Ovary (tissue), 9 donors: ENCODE measurements around the gene CAPZA2. TPM values are rescaled to one million over a fixed set of nuclear protein-coding genes. Genes with fewer than 3 reads are reported as not detected.
"Not testable (repeated sequence)": the region's sequence is repeated elsewhere in the genome, so short reads cannot be mapped to it uniquely, and the experiment has no call there.

Experiments used
- DNase-seq, 5 donors: peaks; one replicate each; pipeline ENCODE4 v3.0.0-alpha.2; 2019 to 2020
- H3K27ac ChIP-seq, 2 donors: fragments of 200-600 bp; one replicate each; pipeline versions ENCODE4 v1.5.1 to v1.8.0; 2019 to 2022
- H3K27me3 ChIP-seq: fragments of 200-600 bp; one replicate; pipeline ENCODE4 v1.8.0; 2022
- H3K36me3 ChIP-seq: fragments of 200-600 bp; sonication (generic); one replicate; pipeline ENCODE4 v1.5.1; 2019
- H3K4me1 ChIP-seq: one replicate; pipeline ENCODE4 v1.8.1; 2013; ENCODE audit warnings: mild to moderate bottlenecking, moderate library complexity; ENCODE audit not compliant: insufficient read depth
- H3K4me3 ChIP-seq: fragments of 200-600 bp; sonication (generic); one replicate; pipeline ENCODE4 v1.5.1; 2017
- H3K9me3 ChIP-seq, 2 donors: fragments of 200-600 bp in 1 of 2; sonication (generic) in 1 of 2; one replicate each; pipeline versions ENCODE4 v1.5.1 to v1.8.1; 2013 to 2019; ENCODE audit warnings: mild to moderate bottlenecking in 1 of 2, moderate library complexity in 1 of 2
- EP300 ChIP-seq: sonication (generic); formaldehyde crosslinking; IDR thresholded peaks from one replicate; pipeline ENCODE4 v1.6.1; 2017; ENCODE audit warnings: antibody characterized with exemption
- POLR2A ChIP-seq: fragments of 450-650 bp; IDR thresholded peaks from one replicate; pipeline ENCODE4 v1.6.1; 2017; ENCODE audit warnings: antibody characterized with exemption, mild to moderate bottlenecking, moderate library complexity
- WGBS, 3 donors: extraction: QIAGEN DNeasy Blood & Tissue Kit in 1 of 3; methylation state at CpG; one replicate each; pipeline versions ENCODE4 v1.1.5 to v1.1.7; 2013 to 2017; 5-methylcytosine and 5-hydroxymethylcytosine counted together
- intact Hi-C, 4 donors: fragments of 100-400 bp; cut with DNase I; formaldehyde crosslinking; loops; one replicate each; pipeline versions ENCODE4 v1.11.0 to v1.15.1; 2022 to 2023
- polyA plus RNA-seq, 2 donors: library from polyadenylated mRNA; stranded (reverse); fragments of 200-250 nt in 1 of 2; fragments of 350-450 nt in 1 of 2; fragmentation: Illumina TruSeq in 1 of 2; extraction: RNeasy Lipid Tissue Mini Kit (QIAGEN cat#74804) in 1 of 2; gene quantifications; one replicate each; pipeline ENCODE4 v1.2.3, GENCODE V29; 2013 to 2014
- total RNA-seq, 7 donors: library from RNA; depleted of rRNA in 2 of 7; stranded (reverse); fragments of >200 nt in 2 of 7; fragmentation: NEBNext Ultra II Directional in 3 of 7; extraction: Animal tissue kit (Norgen Biotek cat#: 25700) in 3 of 7; gene quantifications; one replicate each; pipeline versions ENCODE4 v1.1.0 to v1.2.4, GENCODE V29; 2016 to 2023
- TF ChIP-seq, protein P1 (sequence below), 3 donors: fragments of 450-650 bp in 2 of 3; fragments of 200-600 bp in 1 of 3; IDR thresholded peaks; one replicate each; pipeline versions ENCODE4 v1.5.1 to v1.8.0; 2016 to 2022; ENCODE audit warnings: antibody characterized with exemption in 3 of 3, mild to moderate bottlenecking in 1 of 3
- donor health status: DM: no; HTN: no; CAD: no; lungs with moderate emphysema.
- donor health status: DM: no; HTN: no; CAD: no.
- donor health status: Bipolar disorder and iron deficiency.
- donor health status: DM: yes; HTN: yes; CAD: no.
- donor health status: DM: no; HTN: no; CAD: no.
- donor health status: DM: yes; HTN: yes; CAD: no.

The CAPZA2 gene
- total and polyA plus RNA-seq, 9 donors, result 55.1 to 184 (median 129) TPM

DNA sequence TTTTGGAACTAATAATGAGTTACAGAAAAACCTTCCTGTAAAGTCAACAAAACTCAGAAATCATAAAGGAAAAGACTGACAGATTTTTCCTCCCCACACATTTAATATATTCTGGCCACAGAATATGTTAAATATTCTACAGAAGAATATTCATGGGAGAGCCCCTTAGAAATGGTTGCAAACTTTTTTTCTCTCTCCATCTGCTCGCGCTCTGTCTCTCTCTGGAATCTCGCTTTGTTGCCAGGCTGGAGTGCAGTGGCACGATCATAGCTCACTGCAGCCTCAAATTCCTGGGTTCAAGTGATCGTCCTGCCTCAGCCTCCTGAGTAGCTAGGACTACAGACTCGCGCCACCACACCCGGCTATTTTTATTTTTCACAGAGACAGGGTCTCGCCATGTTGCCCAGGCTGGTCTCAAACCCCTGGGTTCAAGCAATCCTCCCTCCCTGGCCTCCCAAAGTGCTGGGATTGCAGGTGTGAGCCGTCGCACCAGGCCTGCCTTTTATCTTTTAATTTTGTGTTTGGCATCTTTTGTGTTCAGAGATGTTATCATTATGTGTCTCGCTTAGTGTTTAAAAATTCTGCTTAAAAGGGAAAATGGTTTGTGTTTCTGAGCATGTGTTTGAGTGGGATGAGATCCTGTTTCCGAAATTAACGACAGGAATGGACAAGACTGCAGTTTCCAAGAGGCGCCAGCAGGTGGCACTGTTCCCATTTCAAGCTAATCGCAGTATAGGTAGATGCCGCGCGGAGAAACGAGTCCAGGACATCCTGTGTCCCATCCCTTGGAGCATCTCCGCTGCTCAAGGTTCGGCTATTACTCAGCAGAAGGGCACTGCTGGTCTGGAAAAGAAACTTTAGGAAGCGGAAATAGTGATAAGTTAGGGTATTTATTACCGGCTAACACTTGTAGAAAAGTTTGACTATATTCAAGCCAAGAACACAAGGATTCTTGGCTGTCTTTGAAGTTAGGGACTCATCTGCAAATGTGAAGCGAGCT lies 67.8 kb downstream of the CAPZA2 start:
- TF ChIP-seq POLR2A, result no peak
- TF ChIP-seq, protein P1, sequence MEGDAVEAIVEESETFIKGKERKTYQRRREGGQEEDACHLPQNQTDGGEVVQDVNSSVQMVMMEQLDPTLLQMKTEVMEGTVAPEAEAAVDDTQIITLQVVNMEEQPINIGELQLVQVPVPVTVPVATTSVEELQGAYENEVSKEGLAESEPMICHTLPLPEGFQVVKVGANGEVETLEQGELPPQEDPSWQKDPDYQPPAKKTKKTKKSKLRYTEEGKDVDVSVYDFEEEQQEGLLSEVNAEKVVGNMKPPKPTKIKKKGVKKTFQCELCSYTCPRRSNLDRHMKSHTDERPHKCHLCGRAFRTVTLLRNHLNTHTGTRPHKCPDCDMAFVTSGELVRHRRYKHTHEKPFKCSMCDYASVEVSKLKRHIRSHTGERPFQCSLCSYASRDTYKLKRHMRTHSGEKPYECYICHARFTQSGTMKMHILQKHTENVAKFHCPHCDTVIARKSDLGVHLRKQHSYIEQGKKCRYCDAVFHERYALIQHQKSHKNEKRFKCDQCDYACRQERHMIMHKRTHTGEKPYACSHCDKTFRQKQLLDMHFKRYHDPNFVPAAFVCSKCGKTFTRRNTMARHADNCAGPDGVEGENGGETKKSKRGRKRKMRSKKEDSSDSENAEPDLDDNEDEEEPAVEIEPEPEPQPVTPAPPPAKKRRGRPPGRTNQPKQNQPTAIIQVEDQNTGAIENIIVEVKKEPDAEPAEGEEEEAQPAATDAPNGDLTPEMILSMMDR (IDR thresholded peaks at IDR 0.05), result peak; percentile 79 to 85 (median 81)
- no peak for TF ChIP-seq EP300
- H3K4me3 ChIP-seq, result no peak overlapping the region
- H3K27ac ChIP-seq, result no peak overlapping the region
- WGBS, 3 donors, result 18 to 27% (median 24%) methylated on average over 25 of the region's 25 CpGs
- DNase-seq, result peak; percentile 71 to 89 (median 84)
- H3K36me3 ChIP-seq, result no peaks in the 10 kb centered on the region
- intact Hi-C loops, result loop anchor here (5.0 to 10.0 kb wide), 4 partner anchors 55 to 197 kb away; no protein-coding TSS in a partner anchor
- no peaks in the 10 kb centered on the region for H3K4me1 ChIP-seq
- no peaks in the 10 kb centered on the region for H3K9me3 ChIP-seq
- H3K27me3 ChIP-seq, result no peaks in the 10 kb centered on the region

DNA sequence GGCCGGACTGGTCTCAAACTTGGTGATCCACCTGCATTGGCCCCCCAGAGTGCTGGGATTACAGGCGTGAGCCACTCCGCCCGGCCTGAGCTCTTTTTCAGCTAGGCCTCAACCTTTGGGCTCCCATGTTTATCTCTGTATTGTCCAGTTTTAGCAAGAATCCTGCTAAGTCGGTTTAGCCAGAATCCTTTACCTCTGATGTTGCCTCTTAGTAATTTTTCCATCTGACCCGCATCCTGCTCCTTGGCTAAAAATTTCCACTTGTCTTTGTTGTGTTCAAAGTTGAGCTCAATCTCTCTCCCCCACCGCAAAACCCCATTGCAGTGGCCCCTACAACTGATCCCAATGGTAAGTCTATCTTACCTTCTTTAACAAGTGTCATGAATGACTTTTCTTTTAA lies 70.2 kb downstream of the CAPZA2 start:
- WGBS, 3 donors, result 96 to 98% (median 97%) methylated on average over 7 of the region's 7 CpGs
- no peaks in the 10 kb centered on the region for H3K27me3 ChIP-seq
- no peak for DNase-seq
- H3K27ac ChIP-seq, result no peak overlapping the region
- no peak for TF ChIP-seq EP300
- TF ChIP-seq, protein P1 (IDR thresholded peaks at IDR 0.05), result no peak
- TF ChIP-seq POLR2A, result no peak
- no peaks in the 10 kb centered on the region for H3K4me1 ChIP-seq
- no peaks in the 10 kb centered on the region for H3K9me3 ChIP-seq
- H3K4me3 ChIP-seq, result no peak overlapping the region
- intact Hi-C loops, result loop anchor here (5.0 to 10.0 kb wide), 4 partner anchors 52 to 195 kb away; no protein-coding TSS in a partner anchor
- H3K36me3 ChIP-seq, result no peaks in the 10 kb centered on the region

DNA sequence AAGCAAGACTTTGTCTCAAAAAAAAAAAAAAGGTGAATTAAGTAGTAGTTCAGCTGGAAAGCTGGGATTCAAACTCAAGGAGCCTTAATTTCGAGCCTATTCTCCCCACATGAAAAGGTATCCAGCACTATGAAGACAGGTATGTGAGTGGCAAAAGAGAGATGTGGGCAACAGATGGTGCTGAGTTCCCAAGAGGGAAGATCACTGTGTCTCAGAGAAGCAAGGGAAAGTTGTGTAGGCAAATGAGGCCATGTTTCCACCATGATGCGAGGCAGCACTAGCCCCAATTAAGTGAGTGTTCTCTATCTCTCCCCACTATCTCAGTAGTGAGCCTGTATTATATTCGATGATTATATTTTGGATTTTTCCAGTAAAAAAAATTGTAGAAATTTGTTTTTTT lies 71.1 kb downstream of the CAPZA2 start:
- intact Hi-C loops, result loop anchor here (5.0 to 10.0 kb wide), 4 partner anchors 51 to 194 kb away; no protein-coding TSS in a partner anchor
- H3K27me3 ChIP-seq, result no peaks in the 10 kb centered on the region
- no peaks in the 10 kb centered on the region for H3K36me3 ChIP-seq
- no peak overlapping the region for H3K4me3 ChIP-seq
- no peaks in the 10 kb centered on the region for H3K4me1 ChIP-seq
- H3K9me3 ChIP-seq, result no peaks in the 10 kb centered on the region
- WGBS, 3 donors, result 78 to 96% (median 94%) methylated on average over 3 of the region's 3 CpGs
- DNase-seq, result no peak
- no peak overlapping the region for H3K27ac ChIP-seq
- TF ChIP-seq POLR2A, result no peak
- TF ChIP-seq, protein P1 (IDR thresholded peaks at IDR 0.05), result no peak
- no peak for TF ChIP-seq EP300

DNA sequence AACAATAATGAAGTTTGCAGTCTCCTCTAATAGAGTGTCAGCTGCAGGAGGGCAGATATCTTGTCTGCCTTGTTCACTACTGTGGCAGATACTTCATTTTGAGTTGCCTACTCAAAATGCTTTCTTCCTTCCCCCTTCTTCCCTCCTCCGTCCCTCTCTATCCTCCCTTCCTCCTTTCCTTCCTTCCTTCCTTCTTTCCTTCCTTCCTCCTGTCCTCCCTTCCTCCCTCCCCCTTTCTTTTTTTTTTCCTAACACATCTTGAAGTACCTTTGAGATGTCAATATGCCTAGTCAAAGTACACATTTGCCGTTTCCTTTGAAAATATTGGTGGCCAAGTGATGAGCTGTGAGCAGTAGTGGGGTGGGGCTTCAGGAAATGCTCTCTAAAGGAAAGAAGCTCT lies 72.2 kb downstream of the CAPZA2 start:
- no peak for TF ChIP-seq EP300
- TF ChIP-seq, protein P1 (IDR thresholded peaks at IDR 0.05), result no peak
- TF ChIP-seq POLR2A, result no peak
- no peak overlapping the region for H3K4me3 ChIP-seq
- no peaks in the 10 kb centered on the region for H3K9me3 ChIP-seq
- 75 to 82% (median 75%) methylated on average over 2 of the region's 2 CpGs for WGBS, 3 donors
- intact Hi-C loops, result loop anchor here (5.0 to 10.0 kb wide), 4 partner anchors 50 to 193 kb away; no protein-coding TSS in a partner anchor
- no peak for DNase-seq
- no peaks in the 10 kb centered on the region for H3K4me1 ChIP-seq
- H3K27me3 ChIP-seq, result no peaks in the 10 kb centered on the region
- no peaks in the 10 kb centered on the region for H3K36me3 ChIP-seq
- no peak overlapping the region for H3K27ac ChIP-seq

DNA sequence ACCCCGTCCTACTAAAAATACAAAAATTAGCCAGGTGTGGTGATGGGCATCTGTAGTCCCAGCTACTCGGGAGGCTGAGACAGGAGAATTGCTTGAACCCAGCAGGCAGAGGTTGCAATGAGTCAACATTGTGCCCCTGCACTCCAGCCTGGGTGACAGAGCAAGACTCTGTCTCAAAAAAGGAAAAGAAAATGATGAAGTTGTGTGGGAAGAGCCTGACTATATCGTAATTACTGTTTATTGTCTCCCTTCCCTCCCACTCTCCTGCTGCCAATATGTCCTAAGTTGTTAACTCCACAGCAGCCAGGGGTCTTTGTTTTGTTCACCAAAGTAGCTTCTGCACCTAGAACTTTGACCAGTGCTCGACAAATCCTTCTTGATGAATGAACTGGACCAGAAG lies 74.5 kb downstream of the CAPZA2 start:
- not testable (repeated sequence) for DNase-seq, H3K4me1 ChIP-seq, H3K4me3 ChIP-seq, H3K27me3 ChIP-seq, H3K36me3 ChIP-seq, H3K9me3 ChIP-seq, H3K27ac ChIP-seq
- 62 to 67% (median 63%) methylated on average over 4 of the region's 4 CpGs for WGBS, 3 donors
- intact Hi-C loops, result loop anchor here in 2 of 4 donors (10.0 kb wide), 2 partner anchors 48 to 188 kb away; no protein-coding TSS in a partner anchor
